Hepatocyte (in vitro differentiated cells): ENCODE results near the gene PLA2G12A. TPM values are rescaled to one million over a fixed set of nuclear protein-coding genes. Genes with fewer than 3 reads are reported as not detected.

Source experiments
- DNase-seq: peaks from one replicate; pipeline ENCODE4 v3.0.0-alpha.2; 2016; ENCODE audit warnings: low spot score
- H2AFZ ChIP-seq: fragments of 200-600 bp; sonication (generic); 2 replicates; pipeline ENCODE4 v1.6.0; 2016; ENCODE audit warnings: antibody characterized with exemption, mild to moderate bottlenecking
- H3K27ac ChIP-seq: fragments of 200-600 bp; sonication (generic); 2 replicates; pipeline ENCODE4 v1.5.1; 2016; ENCODE audit warnings: mild to moderate bottlenecking
- H3K27me3 ChIP-seq: fragments of 200-600 bp; sonication (generic); 2 replicates; pipeline ENCODE4 v1.6.1; 2016
- H3K36me3 ChIP-seq: fragments of 200-600 bp; sonication (generic); replicated peaks from 2 replicates; pipeline ENCODE4 v1.5.1; 2016; ENCODE audit warnings: low read depth; ENCODE audit not compliant: insufficient read depth
- H3K4me1 ChIP-seq: fragments of 200-600 bp; sonication (generic); 2 replicates; pipeline ENCODE4 v1.5.1; 2016; ENCODE audit warnings: mild to moderate bottlenecking, moderate library complexity; ENCODE audit not compliant: insufficient read depth
- H3K4me2 ChIP-seq: fragments of 200-600 bp; sonication (generic); 2 replicates; pipeline ENCODE4 v1.6.0; 2016
- H3K4me3 ChIP-seq: fragments of 200-600 bp; sonication (generic); 2 replicates; pipeline ENCODE4 v1.5.1; 2016; ENCODE audit warnings: mild to moderate bottlenecking
- H3K79me2 ChIP-seq: fragments of 200-600 bp; sonication (generic); 2 replicates; pipeline ENCODE4 v1.6.0; 2017; ENCODE audit warnings: mild to moderate bottlenecking
- H3K9me2 ChIP-seq: fragments of 200-600 bp; sonication (generic); replicated peaks from 2 replicates; pipeline ENCODE4 v1.6.0; 2017; ENCODE audit warnings: mild to moderate bottlenecking; ENCODE audit not compliant: insufficient read depth
- H3K9me3 ChIP-seq: fragments of 200-600 bp; sonication (generic); 2 replicates; pipeline ENCODE4 v1.5.1; 2016; ENCODE audit warnings: low read depth, mild to moderate bottlenecking
- H4K20me1 ChIP-seq: fragments of 200-600 bp; sonication (generic); 2 replicates; pipeline ENCODE4 v1.6.0; 2016; ENCODE audit warnings: mild to moderate bottlenecking; ENCODE audit not compliant: insufficient read depth, poor library complexity, severe bottlenecking
- CTCF ChIP-seq: fragments of 200-600 bp; sonication (generic); IDR thresholded peaks from 2 replicates; pipeline ENCODE4 v1.5.1; 2016; ENCODE audit warnings: antibody characterized with exemption, mild to moderate bottlenecking; ENCODE audit not compliant: poor library complexity
- EZH2 ChIP-seq: fragments of 200-600 bp; sonication (generic); IDR thresholded peaks from 2 replicates; pipeline ENCODE4 v1.6.1; 2016; ENCODE audit warnings: antibody characterized with exemption, mild to moderate bottlenecking, borderline replicate concordance
- EZH2phosphoT487 ChIP-seq: fragments of 200-600 bp; sonication (generic); IDR thresholded peaks from one replicate; pipeline ENCODE4 v1.6.1; 2018; ENCODE audit warnings: antibody characterized with exemption, mild to moderate bottlenecking, low read depth, moderate library complexity; ENCODE audit not compliant: unreplicated experiment, severe bottlenecking
- WGBS: methylation state at CpG from one replicate; pipeline ENCODE4 v1.1.6; 2016; ENCODE audit warnings: low lambda C conversion rate; ENCODE audit errors: missing lambda C conversion rate; 5-methylcytosine and 5-hydroxymethylcytosine counted together
- polyA plus RNA-seq: library from polyadenylated mRNA; unstranded; fragments of >200 nt; fragmentation: Nextera tagmentation; extraction: Ambion mirVana; gene quantifications from 2 replicates; pipeline ENCODE4 v1.2.1, GENCODE V29; 2016
- total RNA-seq: library from RNA; depleted of rRNA; stranded (reverse); fragments of >200 nt; gene quantifications from 2 replicates; pipeline ENCODE4 v1.2.3, GENCODE V29; 2014

PLA2G12A gene
- total and polyA plus RNA-seq, 2 experiments from 2014 or later: 32.7 to 91.4 TPM

GRCh38 chr4:109718759-109719158 is 11.1 kb downstream of the PLA2G12A start:
- H3K36me3 ChIP-seq: no peaks in the 10 kb centered on the region
- H3K4me1 ChIP-seq: no peaks in the 10 kb centered on the region
- no peak overlapping the region for H3K4me2 ChIP-seq
- no peak for DNase-seq
- peaks cover 6% of the 10 kb centered on the region for H4K20me1 ChIP-seq
- WGBS: 85% methylated on average over 1 of the region's 1 CpG
- H3K79me2 ChIP-seq: peaks cover 59% of the 10 kb centered on the region
- no peak overlapping the region for H3K4me3 ChIP-seq
- no peaks in the 10 kb centered on the region for H3K9me3 ChIP-seq
- no peaks in the 10 kb centered on the region for H3K27me3 ChIP-seq
- H3K9me2 ChIP-seq: no peaks in the 10 kb centered on the region
- H2AFZ ChIP-seq: no peak overlapping the region
- TF ChIP-seq EZH2: no peak
- no peak for TF ChIP-seq EZH2phosphoT487
- TF ChIP-seq CTCF: no peak
- H3K27ac ChIP-seq: no peak overlapping the region

GRCh38 chr4:109713500-109713899 is 16.4 kb downstream of the PLA2G12A start:
- H3K4me3 ChIP-seq: no peak overlapping the region
- 90% methylated on average over 3 of the region's 3 CpGs for WGBS
- no peak overlapping the region for H3K4me2 ChIP-seq
- no peak overlapping the region for H3K27ac ChIP-seq
- peaks cover 9% of the 10 kb centered on the region for H3K79me2 ChIP-seq
- no peaks in the 10 kb centered on the region for H3K9me2 ChIP-seq
- TF ChIP-seq EZH2: no peak
- no peak for TF ChIP-seq EZH2phosphoT487
- no peak for TF ChIP-seq CTCF
- H3K4me1 ChIP-seq: no peaks in the 10 kb centered on the region
- no peaks in the 10 kb centered on the region for H3K27me3 ChIP-seq
- no peaks in the 10 kb centered on the region for H3K36me3 ChIP-seq
- H4K20me1 ChIP-seq: peaks cover 6% of the 10 kb centered on the region
- H3K9me3 ChIP-seq: no peaks in the 10 kb centered on the region
- no peak for DNase-seq
- no peak overlapping the region for H2AFZ ChIP-seq

- Histone ChIP-seq H3K79me2 (no peaks in the 10 kb centered on the region), H2AFZ (no peak overlapping the region), H3K36me3 (no peaks in the 10 kb centered on the region), H3K4me2 (no peak overlapping the region), H3K4me3 (no peak overlapping the region), H3K9me3 (no peaks in the 10 kb centered on the region), H4K20me1 (no peaks in the 10 kb centered on the region), H3K4me1 (peaks cover under 1% of the 10 kb centered on the region), H3K27me3 (no peaks in the 10 kb centered on the region), H3K27ac (no peak overlapping the region), H3K9me2 (no peaks in the 10 kb centered on the region)
- TF ChIP-seq EZH2phosphoT487 (no peak), EZH2 (no peak), CTCF (no peak)
- DNase-seq: no peak
- 89% methylated on average over 1 of the region's 1 CpG for WGBS
These were observed 20.9 kb downstream of the PLA2G12A start for GRCh38 chr4:109708990-109709389.

- Histone ChIP-seq H3K4me2 (no peak overlapping the region), H3K4me1 (peaks cover 4% of the 10 kb centered on the region), H2AFZ (no peak overlapping the region), H3K27ac (no peak overlapping the region), H3K36me3 (no peaks in the 10 kb centered on the region), H3K4me3 (no peak overlapping the region), H4K20me1 (no peaks in the 10 kb centered on the region), H3K9me2 (no peaks in the 10 kb centered on the region), H3K9me3 (no peaks in the 10 kb centered on the region), H3K79me2 (no peaks in the 10 kb centered on the region), H3K27me3 (no peaks in the 10 kb centered on the region)
- TF ChIP-seq CTCF (no peak), EZH2 (no peak), EZH2phosphoT487 (no peak)
- WGBS: 85% methylated on average over 2 of the region's 2 CpGs
- DNase-seq: no peak
These were observed 21.4 kb downstream of the PLA2G12A start for GRCh38 chr4:109708435-109708834.
